Measurements from ENCODE around the gene CUBN. TPM values are rescaled to one million over a fixed set of nuclear protein-coding genes. Genes with fewer than 3 reads are reported as not detected.

The CUBN gene
- total RNA-seq, 4 donors from 2014 or later = 0.54 to 1.8 (median 1.3) TPM

DNA sequence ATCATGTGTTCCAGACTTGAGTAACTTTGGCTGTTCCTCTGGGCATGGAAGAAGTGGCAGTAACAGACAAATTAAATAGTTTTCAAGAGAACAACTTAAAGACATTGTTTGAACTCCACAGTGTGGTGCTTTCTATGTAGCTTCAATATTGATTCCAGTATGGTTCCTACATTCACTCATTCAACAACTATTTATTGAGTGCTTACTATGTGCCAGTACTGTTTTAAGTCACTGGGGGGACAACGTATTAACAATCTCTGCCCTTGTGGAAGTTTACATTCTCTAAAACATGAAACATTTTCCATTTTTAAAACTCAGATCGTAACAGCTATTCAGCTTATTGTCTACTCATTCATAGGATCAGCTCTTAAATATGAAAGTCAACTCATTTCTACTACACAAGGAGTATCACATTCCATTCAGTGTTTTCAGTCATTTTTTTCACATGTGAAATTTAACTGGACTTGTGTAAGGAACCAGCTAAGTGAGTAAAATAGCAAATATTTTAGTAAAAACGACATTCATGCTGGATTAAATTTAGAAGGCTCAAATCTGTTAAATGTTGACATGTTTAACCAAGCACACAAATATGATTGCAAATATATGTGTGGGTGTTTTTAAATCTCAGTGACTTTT lies 13.6 kb upstream of the CUBN start:
- TF ChIP-seq, protein P1, sequence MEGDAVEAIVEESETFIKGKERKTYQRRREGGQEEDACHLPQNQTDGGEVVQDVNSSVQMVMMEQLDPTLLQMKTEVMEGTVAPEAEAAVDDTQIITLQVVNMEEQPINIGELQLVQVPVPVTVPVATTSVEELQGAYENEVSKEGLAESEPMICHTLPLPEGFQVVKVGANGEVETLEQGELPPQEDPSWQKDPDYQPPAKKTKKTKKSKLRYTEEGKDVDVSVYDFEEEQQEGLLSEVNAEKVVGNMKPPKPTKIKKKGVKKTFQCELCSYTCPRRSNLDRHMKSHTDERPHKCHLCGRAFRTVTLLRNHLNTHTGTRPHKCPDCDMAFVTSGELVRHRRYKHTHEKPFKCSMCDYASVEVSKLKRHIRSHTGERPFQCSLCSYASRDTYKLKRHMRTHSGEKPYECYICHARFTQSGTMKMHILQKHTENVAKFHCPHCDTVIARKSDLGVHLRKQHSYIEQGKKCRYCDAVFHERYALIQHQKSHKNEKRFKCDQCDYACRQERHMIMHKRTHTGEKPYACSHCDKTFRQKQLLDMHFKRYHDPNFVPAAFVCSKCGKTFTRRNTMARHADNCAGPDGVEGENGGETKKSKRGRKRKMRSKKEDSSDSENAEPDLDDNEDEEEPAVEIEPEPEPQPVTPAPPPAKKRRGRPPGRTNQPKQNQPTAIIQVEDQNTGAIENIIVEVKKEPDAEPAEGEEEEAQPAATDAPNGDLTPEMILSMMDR (IDR thresholded peaks at IDR 0.05) = no peak
- TF ChIP-seq POLR2A (IDR thresholded peaks at IDR 0.05) = no peak
- H3K4me3 ChIP-seq (ENCODE audit: low read depth, poor library complexity, severe bottlenecking) = no peak overlapping the region
- WGBS, 2 donors = 75 to 86% methylated on average over 3 of the region's 3 CpGs
- intact Hi-C loops (cut with DNase I; ENCODE audit: low total_unique reads) = no loop called here
- no peak for DNase-seq (ENCODE audit: low spot score in 2 of 2)

DNA sequence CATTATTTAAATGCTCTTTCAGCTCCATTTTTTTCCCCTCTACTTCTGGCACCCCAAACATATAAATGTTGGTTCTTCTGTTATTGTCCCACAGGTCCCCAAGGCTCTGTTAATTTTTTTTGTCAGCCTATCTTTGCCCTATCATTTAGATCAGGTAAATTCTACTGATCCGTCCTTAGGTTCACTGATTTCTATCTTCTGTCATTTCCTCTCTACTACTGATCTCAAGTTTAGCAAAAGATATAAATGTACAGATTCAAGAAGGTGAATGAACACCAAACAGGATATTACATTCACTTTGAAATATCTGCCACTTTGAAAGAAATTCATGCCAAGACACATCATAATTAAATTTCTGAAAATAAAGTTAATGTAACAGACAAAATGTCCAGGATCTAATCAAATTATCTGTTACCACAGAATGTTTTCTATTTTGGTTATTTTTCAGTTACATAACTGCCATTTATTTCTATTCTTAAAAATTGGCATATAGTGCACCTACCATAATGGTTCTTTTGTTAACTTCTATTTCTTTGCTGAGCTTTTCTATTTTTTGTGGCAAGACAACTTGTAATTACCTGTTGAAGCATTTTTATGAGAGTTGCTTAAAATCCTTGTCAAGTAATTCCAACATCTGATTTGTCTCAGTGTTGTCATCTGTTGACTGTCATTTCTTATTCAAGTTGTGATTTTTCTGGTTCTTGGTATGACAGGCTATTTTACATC lies 12.1 kb upstream of the CUBN start:
- TF ChIP-seq, protein P1 (IDR thresholded peaks at IDR 0.05) = no peak
- no peak for TF ChIP-seq POLR2A (IDR thresholded peaks at IDR 0.05)
- 52 to 60% methylated on average over 1 of the region's 1 CpG for WGBS, 2 donors

DNA sequence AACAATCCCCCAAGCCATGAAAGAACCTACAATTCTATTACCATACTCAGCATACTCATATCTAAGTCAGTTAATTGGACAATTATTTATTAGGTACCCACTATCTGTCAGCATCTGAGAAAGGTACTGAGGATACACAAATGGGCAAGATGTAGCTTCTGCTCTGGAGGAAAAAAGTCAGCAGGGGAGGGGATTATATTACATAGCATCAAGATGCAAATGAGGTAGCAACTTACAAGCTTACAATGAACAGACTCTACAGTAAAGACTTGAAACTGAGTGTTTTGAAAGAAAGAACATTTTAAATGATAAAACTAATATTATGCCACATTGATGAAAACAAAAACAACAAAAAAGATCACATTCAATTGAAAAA lies 10.8 kb upstream of the CUBN start:
- H3K4me3 ChIP-seq (ENCODE audit: low read depth, poor library complexity, severe bottlenecking) = no peak overlapping the region
- no peak for TF ChIP-seq POLR2A (IDR thresholded peaks at IDR 0.05)
- TF ChIP-seq, protein P1 (IDR thresholded peaks at IDR 0.05) = no peak
- no peak for DNase-seq (ENCODE audit: low spot score in 2 of 2)
- intact Hi-C loops (cut with DNase I; ENCODE audit: low total_unique reads) = no loop called here

More for the DNA sequence above, 12.1 kb upstream of the CUBN start:
- intact Hi-C loops (cut with DNase I; ENCODE audit: low total_unique reads) = no loop called here
- no peak for DNase-seq (ENCODE audit: low spot score in 2 of 2)
- no peak overlapping the region for H3K4me3 ChIP-seq (ENCODE audit: low read depth, poor library complexity, severe bottlenecking)

DNA sequence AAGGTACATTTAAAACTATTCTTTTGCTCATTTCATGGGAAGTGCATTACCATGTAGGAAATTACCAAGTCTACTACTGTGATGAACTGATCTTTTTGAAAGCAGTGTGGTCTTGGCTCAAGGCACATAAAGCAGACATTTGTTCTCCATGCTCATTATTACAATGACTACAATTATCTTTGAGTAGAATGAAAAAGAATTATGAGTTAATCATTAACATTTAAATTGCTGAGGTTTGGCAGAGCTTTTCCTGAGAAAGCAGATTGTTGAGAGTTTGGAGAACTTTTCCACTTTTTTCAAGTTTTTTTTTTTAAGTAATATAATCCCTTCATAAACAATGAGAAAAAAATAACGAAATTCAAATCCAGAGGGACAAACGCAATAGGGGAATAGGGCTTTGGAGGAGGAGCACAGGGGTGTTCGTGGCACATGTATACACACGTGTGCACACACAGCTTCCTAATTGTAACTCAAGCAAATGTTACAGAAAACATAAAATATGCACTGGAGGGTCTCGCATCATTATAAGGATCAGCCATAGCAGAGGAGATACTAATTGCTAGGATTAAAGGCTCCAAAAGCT lies 8.9 kb upstream of the CUBN start:
- WGBS, 2 donors = 54 to 56% methylated on average over 5 of the region's 5 CpGs
- TF ChIP-seq POLR2A (IDR thresholded peaks at IDR 0.05) = no peak
- TF ChIP-seq, protein P1 (IDR thresholded peaks at IDR 0.05) = no peak
- DNase-seq (ENCODE audit: low spot score in 2 of 2) = no peak
- intact Hi-C loops (cut with DNase I; ENCODE audit: low total_unique reads) = no loop called here
- H3K4me3 ChIP-seq (ENCODE audit: low read depth, poor library complexity, severe bottlenecking) = no peak overlapping the region

DNA sequence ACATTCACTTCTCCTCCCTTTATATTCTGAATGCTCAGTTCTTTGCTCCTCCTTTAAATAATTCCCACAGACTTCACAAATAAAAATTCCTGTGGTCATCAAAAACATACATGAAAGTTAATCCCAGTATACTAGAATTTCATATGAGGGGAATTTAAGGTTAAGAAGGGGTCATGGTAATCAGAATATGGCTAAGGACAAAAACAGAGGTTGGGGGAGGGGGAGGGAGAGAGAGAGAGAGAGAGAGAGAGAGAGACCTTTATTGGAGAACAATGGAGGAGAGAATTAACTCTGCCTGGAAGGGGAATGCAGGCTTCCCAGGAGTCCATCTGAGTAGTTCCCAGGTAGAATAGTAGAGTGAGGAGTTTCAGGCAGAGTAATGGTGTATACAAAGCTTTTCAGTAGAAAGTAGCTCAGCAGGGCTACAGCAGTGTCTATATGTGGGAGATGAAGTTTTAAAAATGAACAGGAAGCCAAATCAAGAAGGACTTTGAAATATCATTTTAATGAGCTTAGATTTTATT lies 5.2 kb upstream of the CUBN start:
- no peak for DNase-seq (ENCODE audit: low spot score in 2 of 2)
- no peak overlapping the region for H3K4me3 ChIP-seq (ENCODE audit: low read depth, poor library complexity, severe bottlenecking)
- TF ChIP-seq POLR2A (IDR thresholded peaks at IDR 0.05) = no peak
- TF ChIP-seq, protein P1 (IDR thresholded peaks at IDR 0.05) = no peak
- intact Hi-C loops (cut with DNase I; ENCODE audit: low total_unique reads) = no loop called here
